22Rv1 (cell line): ENCODE data around the gene BTBD1.
"Not testable (repeated sequence)": the region's sequence is repeated elsewhere in the genome, so short reads cannot be mapped to it uniquely, and the experiment has no call there.

Source experiments
- H3K27ac ChIP-seq: fragments of 450-650 bp; 2 replicates; pipeline ENCODE4 v1.5.1; 2017
- CTCF ChIP-seq: fragments of 450-650 bp; IDR thresholded peaks from 2 replicates; pipeline ENCODE4 v1.5.1; 2017; ENCODE audit warnings: mild to moderate bottlenecking
- ZFX ChIP-seq: fragments of 450-650 bp; IDR thresholded peaks from 2 replicates; pipeline ENCODE4 v1.6.1; 2017; ENCODE audit warnings: antibody characterized with exemption, borderline replicate concordance

BTBD1 gene

DNA sequence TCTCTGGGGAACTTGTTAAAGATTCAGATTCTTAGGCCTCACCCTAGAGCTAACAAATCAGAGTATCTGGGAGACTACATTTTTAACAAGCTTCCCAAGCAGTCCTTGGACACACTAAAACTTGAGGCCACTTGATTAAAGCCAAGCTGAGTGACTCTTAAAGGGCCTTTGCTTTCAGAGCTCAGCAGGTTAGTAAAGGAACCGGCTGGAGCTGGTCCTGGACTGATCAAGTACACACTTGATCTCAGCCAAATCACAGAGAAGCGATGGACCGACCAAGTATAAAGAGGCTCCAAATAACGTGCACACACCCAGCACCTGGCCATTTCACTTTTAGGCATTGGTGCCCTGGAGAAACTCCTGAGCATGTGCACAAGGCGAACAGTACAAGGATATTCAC lies 27.5 kb upstream of the BTBD1 start:
- H3K27ac ChIP-seq = no peak overlapping the region
- no peak for TF ChIP-seq ZFX
- TF ChIP-seq CTCF = no peak

- TF ChIP-seq CTCF = no peak
- TF ChIP-seq ZFX = no peak
- no peak overlapping the region for H3K27ac ChIP-seq
Observed at GRCh38 chr15:83092309-83092976, 25.4 kb upstream of the BTBD1 start.

DNA sequence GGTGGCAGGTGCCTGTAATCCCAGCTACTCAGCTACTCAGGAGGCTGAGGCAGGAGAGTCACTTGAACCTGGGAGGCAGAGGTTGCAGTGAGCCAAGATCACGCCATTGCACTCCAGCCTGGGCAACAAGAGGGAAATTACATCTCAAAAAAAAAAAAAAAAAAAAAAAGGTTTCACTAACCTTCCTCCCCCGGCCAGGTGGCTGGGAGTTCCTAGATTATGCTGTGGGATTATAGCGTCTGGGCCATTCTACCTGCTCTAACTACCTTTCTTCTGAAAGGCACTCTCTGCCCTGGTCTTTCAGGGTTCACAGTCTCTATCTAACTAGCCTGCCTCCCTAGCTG lies 24.9 kb upstream of the BTBD1 start:
- not testable (repeated sequence) for H3K27ac ChIP-seq

GRCh38 chr15:83090465-83090864 lies 23.4 kb upstream of the BTBD1 start:
- TF ChIP-seq CTCF = no peak
- TF ChIP-seq ZFX = no peak
- H3K27ac ChIP-seq = no peak overlapping the region

GRCh38 chr15:83088876-83089275 lies 21.8 kb upstream of the BTBD1 start:
- no peak overlapping the region for H3K27ac ChIP-seq
- TF ChIP-seq ZFX (no peak), CTCF (no peak)

DNA sequence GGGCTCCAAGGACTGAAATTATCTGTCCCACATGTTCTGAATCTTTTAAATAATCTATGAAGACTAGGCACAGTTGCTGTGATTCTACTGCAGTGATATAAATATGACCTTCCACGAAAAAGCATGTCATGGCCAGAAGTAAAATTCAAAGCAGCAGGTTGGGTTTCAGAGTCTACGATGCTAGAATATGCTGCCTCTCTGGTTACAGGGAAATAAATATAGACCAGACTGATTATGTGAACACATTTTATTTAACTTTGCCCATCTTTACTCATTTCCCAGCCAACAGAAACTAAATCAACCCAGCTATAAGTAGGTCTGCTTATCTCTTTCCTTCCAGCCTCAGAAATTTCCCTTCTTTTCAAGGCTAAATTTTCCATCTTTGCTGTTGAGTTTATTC lies 20.5 kb upstream of the BTBD1 start:
- H3K27ac ChIP-seq = no peak overlapping the region
- no peak for TF ChIP-seq CTCF
- TF ChIP-seq ZFX = no peak

DNA sequence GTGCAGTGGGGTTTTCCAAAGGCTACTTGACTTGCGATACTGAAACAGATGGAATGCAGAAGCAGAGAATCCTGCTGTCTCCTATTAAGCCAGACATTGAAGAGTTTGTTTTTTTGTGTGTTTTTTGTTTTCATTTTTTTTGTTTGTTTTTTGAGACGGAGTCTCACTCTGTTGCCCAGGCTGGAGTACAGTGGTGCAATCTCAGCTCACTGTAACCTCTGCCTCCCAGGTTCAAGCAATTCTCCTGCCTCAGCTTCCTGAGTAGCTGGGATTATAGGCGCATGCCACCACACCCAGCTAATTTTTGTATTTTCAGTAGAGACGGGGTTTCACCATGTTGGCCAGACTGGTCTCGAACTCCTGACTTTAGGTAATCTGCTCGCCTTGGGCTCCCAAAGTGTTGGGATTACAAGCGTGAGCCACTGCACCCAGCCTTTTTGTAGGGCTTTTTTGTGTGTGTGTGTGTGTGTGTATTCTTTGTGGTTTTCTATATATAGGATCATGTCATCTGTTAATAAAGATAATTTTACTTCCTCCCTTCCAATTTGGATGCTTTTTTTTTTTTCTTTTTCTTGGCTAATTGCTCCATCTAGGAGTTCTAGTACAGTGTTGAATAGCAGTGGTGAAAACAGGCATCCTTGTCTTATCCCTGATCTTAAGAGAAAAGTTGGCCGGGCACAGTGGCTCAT lies 19.0 kb upstream of the BTBD1 start:
- H3K27ac ChIP-seq = not testable (repeated sequence)

GRCh38 chr15:83085461-83085860 lies 18.4 kb upstream of the BTBD1 start:
- H3K27ac ChIP-seq = not testable (repeated sequence)

- no peak overlapping the region for H3K27ac ChIP-seq
- TF ChIP-seq ZFX = no peak
Observed at GRCh38 chr15:83082730-83083386, 15.8 kb upstream of the BTBD1 start.
